ENCODE measurements around the gene CCR7.
"Not testable (repeated sequence)": the region's sequence is repeated elsewhere in the genome, so short reads cannot be mapped to it uniquely, and the experiment has no call there.

CCR7 gene

GRCh38 chr17:40597156-40597555 lies 31.9 kb upstream of the CCR7 start:
- ChIA-PET POLR2A (ENCODE audit: low non-redundant PET) (no interaction called here), CTCF (no interaction called here)
- TF ChIP-seq CTCF (conservative IDR thresholded peaks at IDR 0.05; ENCODE audit: low read depth), result no peak
- DNase-seq (ENCODE audit: low spot score), result no peak
- H3K27ac ChIP-seq, result no peak overlapping the region

- DNase-seq (ENCODE audit: low spot score), result no peak
- POLR2A ChIA-PET (ENCODE audit: low non-redundant PET), result no interaction called here
- no peak for TF ChIP-seq CTCF (conservative IDR thresholded peaks at IDR 0.05; ENCODE audit: low read depth)
- CTCF ChIA-PET, result interaction anchor here (0.6 kb wide), 1 partner anchor 183 kb away, joined by 3 read pairs; no protein-coding TSS in a partner anchor
- no peak overlapping the region for H3K27ac ChIP-seq
Observed at GRCh38 chr17:40596261-40596919, 31.1 kb upstream of the CCR7 start.

GRCh38 chr17:40590742-40591141 lies 25.5 kb upstream of the CCR7 start:
- ChIA-PET CTCF (interaction anchor here (0.7 kb wide), 1 partner anchor 184 kb away, joined by 3 read pairs; no protein-coding TSS in a partner anchor), POLR2A (ENCODE audit: low non-redundant PET) (no interaction called here)
- no peak for DNase-seq (ENCODE audit: low spot score)
- TF ChIP-seq CTCF (conservative IDR thresholded peaks at IDR 0.05; ENCODE audit: low read depth), result no peak
- H3K27ac ChIP-seq, result no peak overlapping the region

GRCh38 chr17:40588552-40588951 lies 23.3 kb upstream of the CCR7 start:
- ChIA-PET POLR2A (ENCODE audit: low non-redundant PET) (no interaction called here), CTCF (no interaction called here)
- H3K27ac ChIP-seq, result no peak overlapping the region
- no peak for TF ChIP-seq CTCF (conservative IDR thresholded peaks at IDR 0.05; ENCODE audit: low read depth)
- DNase-seq (ENCODE audit: low spot score), result no peak

- POLR2A ChIA-PET (ENCODE audit: low non-redundant PET); CTCF ChIA-PET; DNase-seq (ENCODE audit: low spot score); H3K27ac ChIP-seq: not testable (repeated sequence)
Observed at GRCh38 chr17:40586264-40586663, 21.0 kb upstream of the CCR7 start.

GRCh38 chr17:40584950-40585349 lies 19.7 kb upstream of the CCR7 start:
- H3K27ac ChIP-seq; DNase-seq (ENCODE audit: low spot score); POLR2A ChIA-PET (ENCODE audit: low non-redundant PET): not testable (repeated sequence)
- CTCF ChIA-PET, result interaction anchor here (0.6 kb wide), 1 partner anchor 1062 kb away, joined by 4 read pairs; no protein-coding TSS in a partner anchor

- CTCF ChIA-PET, result interaction anchor here (0.5 to 1.0 kb wide), 2 partner anchors 10 to 11 kb away, joined by 3 to 5 read pairs; no protein-coding TSS in a partner anchor
- POLR2A ChIA-PET (ENCODE audit: low non-redundant PET), result no interaction called here
- TF ChIP-seq CTCF (conservative IDR thresholded peaks at IDR 0.05; ENCODE audit: low read depth), result no peak
- peak; percentile 73 for DNase-seq (ENCODE audit: low spot score)
- H3K27ac ChIP-seq, result peak overlapping the region; percentile 68
Observed at GRCh38 chr17:40582328-40582901, 17.1 kb upstream of the CCR7 start.

Data from RWPE1 (cell line).